Stimulated activated CD4-positive, alpha-beta T cell treated with anti-CD3 and anti-CD28 coated beads, Interleukin-4, amount 100 ng/mL, for 48 hours (primary cell): ENCODE data around the gene CDH8.

Experiments
- DNase-seq, 2 donors: peaks; one replicate each; pipeline ENCODE4 v3.0.0-alpha.2; 2020; ENCODE audit warnings: low read depth in 2 of 2

CDH8 gene, protein sequence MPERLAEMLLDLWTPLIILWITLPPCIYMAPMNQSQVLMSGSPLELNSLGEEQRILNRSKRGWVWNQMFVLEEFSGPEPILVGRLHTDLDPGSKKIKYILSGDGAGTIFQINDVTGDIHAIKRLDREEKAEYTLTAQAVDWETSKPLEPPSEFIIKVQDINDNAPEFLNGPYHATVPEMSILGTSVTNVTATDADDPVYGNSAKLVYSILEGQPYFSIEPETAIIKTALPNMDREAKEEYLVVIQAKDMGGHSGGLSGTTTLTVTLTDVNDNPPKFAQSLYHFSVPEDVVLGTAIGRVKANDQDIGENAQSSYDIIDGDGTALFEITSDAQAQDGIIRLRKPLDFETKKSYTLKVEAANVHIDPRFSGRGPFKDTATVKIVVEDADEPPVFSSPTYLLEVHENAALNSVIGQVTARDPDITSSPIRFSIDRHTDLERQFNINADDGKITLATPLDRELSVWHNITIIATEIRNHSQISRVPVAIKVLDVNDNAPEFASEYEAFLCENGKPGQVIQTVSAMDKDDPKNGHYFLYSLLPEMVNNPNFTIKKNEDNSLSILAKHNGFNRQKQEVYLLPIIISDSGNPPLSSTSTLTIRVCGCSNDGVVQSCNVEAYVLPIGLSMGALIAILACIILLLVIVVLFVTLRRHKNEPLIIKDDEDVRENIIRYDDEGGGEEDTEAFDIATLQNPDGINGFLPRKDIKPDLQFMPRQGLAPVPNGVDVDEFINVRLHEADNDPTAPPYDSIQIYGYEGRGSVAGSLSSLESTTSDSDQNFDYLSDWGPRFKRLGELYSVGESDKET

DNA sequence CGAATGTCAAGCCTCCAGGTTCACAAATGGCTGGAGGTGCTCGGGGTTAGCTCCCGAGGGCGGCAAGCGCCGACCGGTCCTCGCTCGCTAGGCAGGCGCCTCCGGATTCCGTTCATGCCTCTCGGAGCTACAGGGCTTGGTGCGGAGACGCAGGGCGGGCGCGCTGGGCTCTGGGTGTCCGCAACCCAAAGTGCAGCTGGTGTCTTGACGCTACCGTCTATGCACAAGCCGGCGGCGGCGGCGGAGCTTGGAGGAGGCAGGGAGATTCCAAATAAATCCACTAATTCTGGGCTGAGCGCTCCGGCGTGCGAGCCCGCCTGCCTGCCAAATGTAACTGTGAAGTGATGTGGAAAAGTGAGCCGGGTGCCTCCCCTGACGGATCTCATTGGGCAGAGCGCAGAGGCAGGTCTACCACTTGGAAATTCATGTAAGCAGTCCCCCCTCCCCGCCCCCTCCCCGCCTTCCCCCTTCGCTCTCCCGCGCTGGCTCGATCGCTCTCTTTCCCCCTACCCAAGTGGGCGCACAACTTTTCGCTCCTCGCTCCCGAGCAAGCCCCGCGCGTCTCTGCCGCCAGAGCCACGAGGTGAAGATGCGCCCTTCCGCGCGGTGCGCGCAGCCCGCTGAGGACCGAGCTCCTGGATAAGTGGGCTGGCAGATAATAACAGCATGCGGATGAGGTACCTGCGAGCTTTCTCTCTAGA, at the start of gene CDH8:
Gene CDH8, minus strand, starts transcription at position 338 of the 701 bp plus-strand sequence. CDS start 15,035 bp downstream, outside the sequence.
- no peak for DNase-seq

DNA sequence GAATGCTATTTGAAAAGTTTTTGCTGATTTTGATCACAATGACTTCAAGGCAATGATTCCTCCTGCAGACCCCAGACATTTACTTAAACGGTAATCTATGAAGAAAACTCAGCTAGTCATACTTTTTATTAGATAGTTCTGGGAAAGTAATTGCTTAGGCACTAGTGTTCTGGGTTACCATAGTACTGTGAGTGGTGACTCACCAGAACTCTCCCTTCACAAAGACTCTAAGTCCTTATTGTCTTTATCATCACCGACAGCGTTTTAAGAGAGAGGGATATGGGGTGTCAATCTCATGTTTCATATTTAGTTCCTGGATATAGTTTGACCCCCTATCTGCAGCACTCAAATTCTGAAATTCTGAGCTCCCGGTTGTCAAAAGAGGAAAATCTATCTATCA, 43.0 kb upstream of the CDH8 start:
- DNase-seq: no peak

DNA sequence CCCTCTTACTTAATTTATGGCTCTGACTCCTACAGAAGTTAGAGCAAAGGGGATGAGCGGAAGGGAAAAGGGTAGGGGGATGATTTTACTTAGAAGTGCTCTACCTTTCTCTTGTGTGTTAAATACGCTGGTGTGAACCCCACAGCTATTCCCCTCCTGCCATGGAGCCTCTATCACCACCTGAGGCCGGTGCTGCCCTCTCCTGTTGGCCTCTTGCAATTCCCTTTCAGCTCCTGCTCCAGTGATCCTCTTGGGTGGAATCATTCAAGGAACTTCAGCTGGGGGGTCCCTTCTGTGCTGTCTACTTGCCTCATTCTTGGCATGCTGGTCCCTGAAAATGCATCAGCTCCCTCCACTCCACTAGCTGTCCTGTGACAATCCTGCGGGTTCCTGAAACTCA, 41.8 kb upstream of the CDH8 start:
- DNase-seq: no peak

DNA sequence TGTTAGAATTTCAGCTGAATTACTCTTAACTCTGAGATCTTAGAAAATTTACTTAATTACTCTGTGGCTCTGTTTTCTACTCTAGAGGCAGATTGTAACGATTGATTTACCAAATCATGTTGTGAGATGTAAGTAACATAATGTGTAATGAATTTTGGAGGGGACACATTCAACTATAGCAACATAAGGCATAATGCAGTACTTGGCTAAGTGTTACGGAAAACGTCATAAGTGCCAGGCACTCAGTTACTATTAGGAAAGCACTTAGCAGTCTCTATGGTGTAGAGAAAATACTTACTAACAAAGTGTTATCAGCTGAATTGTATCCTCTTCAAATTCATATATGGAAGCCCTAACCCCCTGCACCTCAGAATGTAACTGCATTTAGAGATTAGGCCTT, 40.6 kb upstream of the CDH8 start:
- DNase-seq: no peak

DNA sequence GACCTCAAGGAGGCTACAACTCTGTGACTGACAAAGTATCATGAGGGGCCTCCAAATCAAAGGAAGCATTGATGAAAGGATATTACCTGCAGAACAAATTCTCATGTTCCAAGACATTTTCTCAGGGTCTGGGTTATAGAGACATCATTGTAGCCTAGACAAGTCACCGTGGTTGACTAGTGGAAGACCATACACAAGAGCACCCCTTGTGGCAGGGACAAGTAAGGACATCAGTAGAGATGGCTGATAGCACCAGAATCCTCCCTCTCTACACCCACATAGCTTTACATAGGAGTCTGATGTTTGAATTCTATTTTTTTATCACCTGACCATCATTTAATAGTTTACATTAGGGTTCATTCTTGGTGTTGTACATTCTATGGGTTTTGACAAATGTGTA, 32.5 kb upstream of the CDH8 start:
- DNase-seq: no peak

DNA sequence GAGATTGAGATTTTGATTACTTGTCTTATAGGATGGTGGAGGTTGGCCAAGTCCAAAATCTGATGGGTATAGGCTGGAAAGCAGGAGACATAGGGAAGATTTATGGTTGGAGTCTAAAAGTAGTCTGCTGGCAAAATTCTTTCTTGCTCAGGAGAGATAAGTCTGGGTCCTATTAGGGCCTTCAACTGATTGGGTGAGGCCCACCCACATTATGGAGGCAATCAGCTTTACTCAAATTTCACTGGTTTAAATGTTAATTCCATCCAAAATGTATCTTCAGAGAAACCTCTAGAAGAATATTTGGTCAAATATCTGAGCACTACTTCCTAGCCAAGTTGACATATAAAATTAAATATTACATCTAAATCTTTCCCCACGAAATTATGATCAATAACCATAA, 31.7 kb upstream of the CDH8 start:
- no peak for DNase-seq

DNA sequence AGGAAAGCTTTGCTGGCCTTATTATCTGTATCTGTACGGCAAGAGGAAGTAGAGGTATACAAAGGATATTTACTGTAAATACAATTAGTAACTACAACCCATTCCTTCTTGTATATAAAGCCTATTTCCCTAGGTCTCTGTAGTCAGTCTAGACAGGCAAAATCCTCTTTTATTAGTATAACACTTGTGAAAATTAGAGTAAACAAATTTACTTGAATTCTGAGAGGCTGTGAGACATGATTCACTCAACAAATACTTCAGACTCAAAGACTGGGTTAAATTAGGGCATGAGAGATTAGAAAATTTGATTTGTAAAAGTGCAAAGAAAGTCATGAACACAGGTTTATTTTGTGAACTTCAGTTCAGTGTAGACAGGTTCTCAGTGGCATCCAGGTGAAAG, 30.9 kb upstream of the CDH8 start:
- DNase-seq: no peak

DNA sequence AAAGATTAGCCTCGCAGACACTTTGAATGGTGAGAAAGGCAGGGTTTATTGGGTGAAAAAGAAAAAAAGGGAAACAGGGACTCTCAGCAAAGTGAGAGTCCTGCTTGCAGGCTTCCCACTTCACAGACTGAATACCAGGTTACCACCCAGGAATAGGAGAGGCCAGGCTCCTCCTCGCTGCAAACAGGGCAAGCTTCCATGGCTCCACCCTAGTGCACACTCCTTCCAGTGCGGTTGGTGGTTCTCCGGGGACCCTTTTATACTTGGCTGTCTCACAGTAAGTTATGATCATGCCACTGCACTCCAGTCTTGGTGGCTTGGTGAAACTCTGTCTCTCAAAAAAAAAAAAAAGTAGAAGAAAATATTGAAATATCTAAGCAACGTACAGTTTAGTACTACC, 30.5 kb upstream of the CDH8 start:
- DNase-seq: no peak

DNA sequence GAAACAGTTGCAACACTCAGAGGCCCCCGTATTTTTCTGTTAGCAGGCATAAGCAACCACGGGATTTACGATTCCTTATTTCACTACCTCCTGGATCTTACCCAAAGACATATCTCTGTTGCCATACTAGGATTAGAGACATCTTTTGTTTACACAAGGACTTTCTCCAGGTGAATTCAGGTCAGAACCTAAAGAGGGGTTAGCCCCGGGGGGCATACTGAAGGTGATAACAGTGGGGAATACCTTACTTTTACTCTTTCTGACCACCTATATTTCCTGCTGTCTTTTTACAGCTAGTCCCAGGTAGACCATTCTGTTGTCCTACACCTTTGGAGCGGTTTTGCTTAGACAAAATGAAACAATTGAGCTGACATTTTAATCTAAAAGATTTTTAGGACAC, 27.9 kb upstream of the CDH8 start:
- no peak for DNase-seq

DNA sequence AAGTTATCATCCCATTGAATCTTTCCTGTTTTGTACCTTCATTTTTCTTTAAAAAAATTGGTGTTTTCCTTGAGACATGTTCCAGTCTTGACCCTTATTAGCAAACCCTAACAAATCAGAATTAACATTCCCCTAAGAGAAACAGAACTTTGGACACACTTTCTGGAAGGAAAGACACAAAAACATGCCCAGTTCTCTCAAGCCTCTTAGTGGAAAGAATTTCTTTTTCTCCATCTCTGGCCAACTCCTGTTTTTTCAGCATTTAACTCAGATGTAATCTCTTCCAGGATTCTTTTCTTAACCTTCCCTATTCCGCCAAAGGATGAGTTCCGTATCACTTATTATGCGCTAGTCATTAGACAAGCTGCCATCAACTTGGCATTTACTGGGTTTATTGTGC, 23.9 kb upstream of the CDH8 start:
- DNase-seq: no peak

DNA sequence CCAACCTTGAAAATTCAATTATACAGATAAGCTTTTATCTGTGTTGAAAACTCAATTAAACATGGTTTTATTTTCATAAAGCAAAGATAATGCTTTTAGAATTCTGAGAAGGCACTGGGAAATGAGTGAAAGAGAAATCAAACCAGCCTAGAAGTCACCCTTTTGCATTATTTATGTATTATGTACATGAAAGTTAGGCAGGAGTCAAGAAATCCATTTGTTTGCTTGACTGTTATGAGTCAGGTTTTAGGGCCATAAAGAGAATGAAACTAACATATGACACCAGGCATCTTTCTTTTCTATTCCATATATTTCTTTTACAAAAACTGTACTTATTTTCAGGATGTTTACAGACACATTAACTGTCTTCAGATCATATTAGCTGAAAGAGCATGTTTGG, 23.3 kb upstream of the CDH8 start:
- no peak for DNase-seq

DNA sequence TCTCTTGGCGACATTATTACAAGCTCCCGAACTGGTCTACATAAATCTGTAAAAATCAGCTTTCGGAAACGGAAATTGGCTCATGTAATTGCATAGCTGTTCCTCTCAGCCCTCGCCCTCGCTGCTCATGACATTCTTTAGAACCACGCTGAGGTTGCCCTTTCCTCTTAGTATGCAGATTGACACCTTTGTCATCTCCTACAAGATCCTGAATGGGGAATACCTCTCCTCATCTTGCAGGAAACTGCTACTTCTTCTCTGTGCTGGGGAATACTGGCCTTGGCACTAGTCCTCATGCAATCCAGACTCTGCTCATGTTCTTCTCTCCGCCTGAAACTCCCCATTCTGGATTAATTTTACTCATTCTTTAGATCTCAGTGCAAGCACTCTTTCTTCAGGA, 22.2 kb upstream of the CDH8 start:
- DNase-seq: no peak

DNA sequence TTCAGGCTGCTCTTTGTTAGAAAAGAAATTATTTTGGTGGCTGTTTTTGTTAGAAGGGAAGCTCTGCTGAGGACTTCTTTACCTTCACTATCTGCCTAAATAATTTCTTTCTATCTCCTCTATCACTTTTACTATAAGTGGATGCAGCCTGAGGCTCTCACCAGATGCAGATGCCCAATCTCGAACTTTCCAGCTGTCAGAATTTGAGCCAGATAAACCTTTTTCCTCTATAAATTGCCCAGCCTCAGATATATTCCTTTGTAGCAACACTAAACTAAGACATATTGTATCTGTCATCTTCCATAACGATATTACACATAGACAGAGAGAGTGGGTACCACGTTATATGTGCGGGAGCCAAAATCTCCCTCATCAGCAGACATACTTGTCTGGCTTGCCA, 15.7 kb upstream of the CDH8 start:
- DNase-seq: no peak

DNA sequence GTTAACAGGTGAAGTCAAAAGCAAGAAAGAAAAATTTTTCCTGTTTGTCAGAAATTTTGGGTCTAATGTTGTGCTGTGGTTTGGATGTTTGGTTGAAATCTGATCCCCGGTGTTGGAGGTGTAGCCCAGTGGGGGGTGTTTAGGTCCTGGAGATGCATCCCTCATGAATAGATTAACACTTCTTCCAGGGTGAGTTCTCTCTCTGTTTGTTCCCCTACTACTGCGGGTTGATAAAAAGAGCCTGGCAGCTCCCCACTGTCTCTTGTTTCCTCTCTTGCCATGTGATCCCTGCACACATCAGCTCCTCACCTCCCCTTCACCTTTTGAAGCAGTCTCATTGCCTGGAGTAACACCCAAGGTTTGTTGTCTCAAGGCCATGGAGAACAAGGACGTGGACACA, 14.6 kb upstream of the CDH8 start:
- no peak for DNase-seq

DNA sequence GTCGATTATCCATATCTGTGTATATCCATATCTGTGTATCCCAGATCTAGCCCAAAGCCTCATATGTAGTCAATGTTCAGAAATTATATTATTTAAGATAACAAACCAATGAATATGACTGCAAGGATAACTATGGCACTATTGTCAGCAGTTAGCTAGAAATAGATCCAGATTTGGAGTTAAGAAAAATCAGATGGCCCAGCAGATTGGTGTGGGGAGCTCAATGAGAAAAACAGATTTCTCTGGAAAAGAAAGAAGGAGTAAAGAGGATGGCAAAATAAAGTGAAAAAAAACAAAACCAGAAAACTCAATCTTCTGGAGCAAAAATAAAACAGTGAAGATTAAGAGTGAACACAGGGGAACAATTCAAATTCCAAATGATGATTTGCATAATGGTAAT, 10.6 kb upstream of the CDH8 start:
- no peak for DNase-seq

DNA sequence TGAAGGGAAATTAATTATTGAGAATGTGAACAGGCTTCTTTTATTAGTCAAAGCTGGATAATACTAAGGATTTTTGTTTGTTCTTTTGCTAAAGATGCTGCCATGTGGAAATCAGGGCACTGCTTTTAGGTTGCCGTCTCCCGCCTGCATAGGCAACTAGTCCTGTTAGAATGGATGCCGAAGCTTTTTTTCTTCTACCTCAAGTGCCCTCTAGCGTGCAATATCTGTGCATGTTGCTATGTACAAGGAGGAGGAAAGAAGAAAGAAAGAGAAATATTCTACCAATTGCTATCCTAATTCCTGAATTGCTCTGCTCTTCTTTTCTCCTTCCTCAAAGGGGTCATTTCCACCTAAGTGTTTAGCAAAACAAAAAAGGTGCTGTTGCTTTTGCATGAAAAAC, 5.2 kb upstream of the CDH8 start:
- no peak for DNase-seq

DNA sequence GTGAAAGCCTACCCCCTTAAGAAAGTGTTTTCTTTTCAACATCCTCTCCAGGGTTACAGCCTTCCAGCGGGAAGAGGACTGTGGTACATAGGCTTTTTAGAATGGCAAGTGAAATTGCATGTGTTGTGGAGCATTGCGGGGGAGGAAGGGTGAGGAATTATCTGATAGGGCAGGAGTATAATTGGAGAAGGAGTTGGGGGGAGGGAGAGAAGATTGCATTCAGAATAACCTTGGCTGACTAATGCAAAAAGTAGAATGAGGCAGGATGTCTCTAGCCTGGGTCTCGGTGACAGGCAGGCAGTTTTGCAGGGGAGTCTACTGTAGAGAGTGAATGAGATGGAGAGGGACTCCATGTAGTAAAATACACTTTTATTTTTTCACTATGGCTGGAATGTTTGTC, 2.4 kb upstream of the CDH8 start:
- DNase-seq: no peak

DNA sequence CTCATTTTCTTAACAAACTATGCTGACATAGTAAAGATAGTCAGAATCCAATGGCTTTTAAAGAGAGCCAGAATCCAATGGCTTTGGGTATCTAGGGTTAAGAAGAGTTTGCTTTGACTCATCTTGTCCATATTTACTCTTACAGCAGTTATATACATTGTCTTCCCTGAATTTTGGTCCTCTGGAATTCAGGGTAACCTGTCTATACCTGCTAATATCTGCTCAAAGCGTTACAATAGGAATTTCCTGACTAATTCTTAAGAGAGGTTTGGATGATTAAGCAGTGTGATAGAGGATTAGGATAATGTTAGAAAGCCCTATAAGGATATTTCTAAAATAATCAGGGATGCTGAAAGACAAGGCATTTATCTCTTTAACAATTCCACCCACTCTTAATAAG, 2.0 kb upstream of the CDH8 start:
- DNase-seq: no peak

DNA sequence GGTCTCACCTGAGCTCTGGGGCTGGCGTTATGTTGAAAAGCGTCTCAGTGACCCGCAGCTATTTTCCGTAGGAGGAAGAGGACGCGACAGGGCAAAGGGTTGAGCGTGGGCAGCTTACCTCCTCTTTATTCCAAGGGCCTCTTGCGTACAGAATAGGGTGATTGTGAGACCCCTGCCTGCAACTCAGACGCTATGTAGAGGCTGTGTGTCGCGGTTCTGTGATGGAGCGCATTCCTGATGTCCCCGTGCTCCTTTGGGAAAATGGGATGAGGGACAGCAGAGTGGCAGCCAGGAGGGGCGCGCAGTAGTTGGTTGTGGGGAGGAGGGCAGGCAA, 531 bp upstream of the CDH8 start:
- no peak for DNase-seq

DNA sequence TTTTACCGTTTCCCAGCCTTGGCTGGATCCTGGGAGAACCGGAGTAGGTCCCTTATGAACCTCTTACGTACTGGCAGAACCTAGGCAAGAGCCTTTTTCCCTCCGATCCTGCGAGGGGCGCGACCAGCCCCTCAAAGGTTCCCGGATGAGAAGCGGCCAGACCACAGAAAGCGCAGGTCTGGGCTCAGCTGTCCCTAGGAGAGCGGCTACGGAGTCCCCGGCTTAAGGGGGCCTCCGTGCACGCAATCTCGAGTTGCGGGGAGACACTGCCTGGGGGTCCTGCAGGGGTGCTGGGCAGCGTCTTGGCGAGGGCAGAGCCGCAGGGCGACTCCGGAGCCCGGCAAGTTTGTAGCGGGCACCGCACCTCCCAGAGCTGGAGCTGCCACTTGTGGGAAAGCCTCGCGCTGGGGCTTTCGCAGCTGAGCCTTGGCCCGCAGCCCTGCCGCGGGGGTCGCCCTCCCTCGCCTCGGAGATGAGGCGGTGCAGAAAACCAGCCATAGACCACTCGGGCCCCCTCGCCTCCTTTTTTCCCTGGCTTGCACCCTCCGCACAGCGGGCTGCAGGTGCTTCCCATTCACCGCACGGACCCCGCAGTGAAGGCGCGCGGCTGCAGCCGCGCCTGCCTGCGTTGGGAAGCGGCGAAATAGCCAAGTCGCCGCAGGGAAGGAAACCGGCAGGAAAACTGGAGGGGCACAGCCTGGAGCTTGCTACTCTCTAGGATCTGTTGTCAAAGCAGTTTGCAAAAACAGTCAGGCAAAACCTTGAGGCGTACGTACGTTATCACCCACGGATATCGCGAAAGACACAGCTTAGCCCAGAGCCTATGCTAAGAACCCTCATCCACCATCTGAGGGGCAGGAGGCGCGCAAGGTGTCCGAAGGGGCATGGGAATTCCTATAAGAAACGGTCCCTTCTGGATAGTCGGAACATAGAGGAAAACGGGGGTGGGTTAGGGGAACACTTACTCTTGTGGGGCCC, 834 bp downstream of the CDH8 start:
- no peak for DNase-seq

DNA sequence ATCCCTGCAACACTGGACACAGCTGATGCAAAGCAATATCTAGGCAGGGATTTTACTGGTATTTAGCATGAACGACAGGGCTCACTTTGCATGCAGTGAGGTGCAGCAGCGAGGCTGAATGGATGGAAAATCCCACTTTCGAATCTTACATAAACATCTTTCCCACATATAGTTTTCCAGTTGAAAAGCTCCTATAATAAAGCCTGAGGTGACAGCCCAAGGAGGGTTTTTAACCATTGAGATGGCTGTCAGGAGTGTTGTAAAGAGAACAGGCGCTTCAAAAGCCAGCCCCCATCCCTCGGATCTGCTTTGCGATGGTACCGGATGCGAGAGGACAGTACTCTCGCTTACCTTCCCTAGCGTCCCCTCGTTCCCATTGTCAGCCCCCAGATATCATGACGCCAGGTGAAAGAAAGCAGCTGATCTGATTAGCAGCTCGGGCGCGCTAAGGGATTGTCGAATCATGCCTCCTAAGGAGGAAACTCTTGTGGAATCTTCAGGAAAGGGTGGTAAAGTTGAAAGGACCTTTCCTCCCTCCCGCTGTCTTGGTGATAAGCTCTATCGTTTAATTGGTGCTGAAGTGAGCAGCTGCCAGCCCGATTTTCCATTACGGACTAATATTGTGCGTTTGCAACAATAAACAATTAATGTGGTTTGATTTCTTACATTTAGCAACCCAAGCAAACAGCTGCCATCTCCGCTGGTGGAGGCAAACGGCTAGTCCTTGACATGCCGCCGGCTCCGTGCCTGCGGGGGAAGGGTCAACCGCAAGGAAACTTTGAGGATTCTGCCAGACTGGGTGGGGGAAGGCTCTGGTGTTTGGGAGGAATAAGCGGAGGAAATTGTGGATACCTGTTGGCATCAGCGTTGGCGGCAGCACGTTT, 1.8 kb downstream of the CDH8 start:
- DNase-seq: no peak
